Parathyroid adenoma (tissue), 2 donors: ENCODE measurements around the gene RPL37.
"Not testable (repeated sequence)": the region's sequence is repeated elsewhere in the genome, so short reads cannot be mapped to it uniquely, and the experiment has no call there.

ENCODE experiments used
- H2AFZ ChIP-seq: fragments of 300-600 bp; sonication (generic); one replicate; pipeline ENCODE4 v1.7.0; 2017; ENCODE audit warnings: antibody characterized with exemption, mild to moderate bottlenecking
- H3K27ac ChIP-seq: fragments of 300-600 bp; sonication (generic); one replicate; pipeline ENCODE4 v1.7.0; 2017
- H3K27me3 ChIP-seq: fragments of 300-600 bp; sonication (generic); one replicate; pipeline ENCODE4 v1.7.0; 2017; ENCODE audit warnings: low read length; ENCODE audit not compliant: control insufficient read depth, insufficient read depth
- H3K36me3 ChIP-seq: fragments of 300-600 bp; sonication (generic); one replicate; pipeline ENCODE4 v1.7.0; 2017; ENCODE audit warnings: low read length; ENCODE audit not compliant: control insufficient read depth, insufficient read depth
- H3K4me1 ChIP-seq: fragments of 300-600 bp; sonication (generic); one replicate; pipeline ENCODE4 v1.7.0; 2017; ENCODE audit warnings: control low read depth
- H3K4me2 ChIP-seq: fragments of 300-600 bp; sonication (generic); one replicate; pipeline ENCODE4 v1.7.0; 2017; ENCODE audit warnings: low read length
- H3K4me3 ChIP-seq: fragments of 300-600 bp; sonication (generic); one replicate; pipeline ENCODE4 v1.7.0; 2017; ENCODE audit warnings: low read depth, low read length
- H3K79me2 ChIP-seq: fragments of 300-600 bp; sonication (generic); one replicate; pipeline ENCODE4 v1.7.0; 2017; ENCODE audit warnings: control low read depth
- H3K9ac ChIP-seq: fragments of 300-600 bp; sonication (generic); one replicate; pipeline ENCODE4 v1.7.0; 2017; ENCODE audit warnings: mild to moderate bottlenecking
- H3K9me3 ChIP-seq: fragments of 300-600 bp; sonication (generic); one replicate; pipeline ENCODE4 v1.7.0; 2017; ENCODE audit warnings: low read length; ENCODE audit not compliant: control insufficient read depth
- CTCF ChIP-seq: fragments of 300-600 bp; sonication (generic); IDR thresholded peaks from one replicate; pipeline ENCODE4 v1.7.0; 2017; ENCODE audit warnings: antibody characterized with exemption, mild to moderate bottlenecking
- donor health status: primary hyperparathyroidism.

Gene RPL37

GRCh38 chr5:40875958-40876357 is 40.9 kb upstream of the RPL37 start:
- H3K27ac ChIP-seq = no peak overlapping the region
- no peaks in the 10 kb centered on the region for H3K4me1 ChIP-seq
- no peaks in the 10 kb centered on the region for H3K79me2 ChIP-seq
- no peaks in the 10 kb centered on the region for H3K9me3 ChIP-seq
- TF ChIP-seq CTCF = no peak
- H3K9ac ChIP-seq = no peak overlapping the region
- H2AFZ ChIP-seq = no peak overlapping the region
- H3K4me3 ChIP-seq = no peak overlapping the region
- H3K27me3 ChIP-seq = no peaks in the 10 kb centered on the region
- H3K4me2 ChIP-seq = no peak overlapping the region
- no peaks in the 10 kb centered on the region for H3K36me3 ChIP-seq

GRCh38 chr5:40873286-40873880 is 38.4 kb upstream of the RPL37 start:
- Histone ChIP-seq H3K4me1 (no peaks in the 10 kb centered on the region), H3K36me3 (no peaks in the 10 kb centered on the region), H3K27me3 (no peaks in the 10 kb centered on the region), H3K27ac (no peak overlapping the region), H3K9ac (no peak overlapping the region), H2AFZ (no peak overlapping the region), H3K9me3 (no peaks in the 10 kb centered on the region), H3K4me2 (no peak overlapping the region), H3K4me3 (no peak overlapping the region), H3K79me2 (no peaks in the 10 kb centered on the region)
- no peak for TF ChIP-seq CTCF

GRCh38 chr5:40872253-40872652 is 37.2 kb upstream of the RPL37 start:
- not testable (repeated sequence) for H3K4me3 ChIP-seq, H3K79me2 ChIP-seq, H3K4me1 ChIP-seq, H3K27me3 ChIP-seq, H3K4me2 ChIP-seq, H3K9me3 ChIP-seq, H3K36me3 ChIP-seq, H3K9ac ChIP-seq, H3K27ac ChIP-seq, H2AFZ ChIP-seq

GRCh38 chr5:40871177-40871576 is 36.2 kb upstream of the RPL37 start:
- TF ChIP-seq CTCF = no peak

GRCh38 chr5:40869384-40869783 is 34.4 kb upstream of the RPL37 start:
- Histone ChIP-seq H3K4me2 (no peak overlapping the region), H3K27ac (no peak overlapping the region), H3K27me3 (no peaks in the 10 kb centered on the region), H3K4me3 (no peak overlapping the region), H3K4me1 (no peaks in the 10 kb centered on the region), H3K9me3 (no peaks in the 10 kb centered on the region), H2AFZ (no peak overlapping the region), H3K79me2 (no peaks in the 10 kb centered on the region), H3K9ac (no peak overlapping the region), H3K36me3 (no peaks in the 10 kb centered on the region)
- no peak for TF ChIP-seq CTCF

More at GRCh38 chr5:40871177-40871576, 36.2 kb upstream of the RPL37 start:
- no peak overlapping the region for H3K9ac ChIP-seq
- H3K36me3 ChIP-seq = no peaks in the 10 kb centered on the region
- no peaks in the 10 kb centered on the region for H3K27me3 ChIP-seq
- no peaks in the 10 kb centered on the region for H3K4me1 ChIP-seq
- no peak overlapping the region for H2AFZ ChIP-seq
- no peak overlapping the region for H3K27ac ChIP-seq
- no peak overlapping the region for H3K4me3 ChIP-seq
- H3K9me3 ChIP-seq = no peaks in the 10 kb centered on the region
- no peaks in the 10 kb centered on the region for H3K79me2 ChIP-seq
- no peak overlapping the region for H3K4me2 ChIP-seq
